ENCODE results near the gene PTPRCAP.
"Not testable (repeated sequence)": the region's sequence is repeated elsewhere in the genome, so short reads cannot be mapped to it uniquely, and the experiment has no call there.

The PTPRCAP gene

GRCh38 chr11:67466962-67467771 is 29.7 kb upstream of the PTPRCAP start:
- no peak for DNase-seq
- in situ Hi-C loops (cut with MboI; ENCODE audit: low pct_unique_long_range_greater_than_20kb, low sequenced_read_pairs) = no loop called here

- in situ Hi-C loops (cut with MboI; ENCODE audit: low pct_unique_long_range_greater_than_20kb, low sequenced_read_pairs) = no loop called here
- DNase-seq = no peak
Measured at GRCh38 chr11:67466367-67466766, 28.9 kb upstream of the PTPRCAP start.

- DNase-seq = not testable (repeated sequence)
Measured at GRCh38 chr11:67465530-67465929, 28.0 kb upstream of the PTPRCAP start.

GRCh38 chr11:67465189-67465510 is 27.7 kb upstream of the PTPRCAP start:
- no peak for DNase-seq
- in situ Hi-C loops (cut with MboI; ENCODE audit: low pct_unique_long_range_greater_than_20kb, low sequenced_read_pairs) = no loop called here

More at GRCh38 chr11:67465530-67465929, 28.0 kb upstream of the PTPRCAP start:
- in situ Hi-C loops (cut with MboI; ENCODE audit: low pct_unique_long_range_greater_than_20kb, low sequenced_read_pairs) = not testable (repeated sequence)

GRCh38 chr11:67464411-67465188 is 27.1 kb upstream of the PTPRCAP start:
- in situ Hi-C loops (cut with MboI; ENCODE audit: low pct_unique_long_range_greater_than_20kb, low sequenced_read_pairs) = no loop called here
- peak; percentile 82 for DNase-seq

- in situ Hi-C loops (cut with MboI; ENCODE audit: low pct_unique_long_range_greater_than_20kb, low sequenced_read_pairs) = no loop called here
- peak; percentile 57 for DNase-seq
Measured at GRCh38 chr11:67463680-67464410, 26.4 kb upstream of the PTPRCAP start.

- in situ Hi-C loops (cut with MboI; ENCODE audit: low pct_unique_long_range_greater_than_20kb, low sequenced_read_pairs) = no loop called here
- DNase-seq = no peak
Measured at GRCh38 chr11:67463186-67463585, 25.7 kb upstream of the PTPRCAP start.

- in situ Hi-C loops (cut with MboI; ENCODE audit: low pct_unique_long_range_greater_than_20kb, low sequenced_read_pairs) = no loop called here
Measured at GRCh38 chr11:67458266-67458665, 20.8 kb upstream of the PTPRCAP start.

GRCh38 chr11:67457453-67457852 is 20.0 kb upstream of the PTPRCAP start:
- in situ Hi-C loops (cut with MboI; ENCODE audit: low pct_unique_long_range_greater_than_20kb, low sequenced_read_pairs) = no loop called here
- DNase-seq = no peak

More at GRCh38 chr11:67458266-67458665, 20.8 kb upstream of the PTPRCAP start:
- DNase-seq = no peak

- no peak for DNase-seq
- in situ Hi-C loops (cut with MboI; ENCODE audit: low pct_unique_long_range_greater_than_20kb, low sequenced_read_pairs) = no loop called here
Measured at GRCh38 chr11:67456068-67456705, 18.7 kb upstream of the PTPRCAP start.

GRCh38 chr11:67455054-67455453 is 17.6 kb upstream of the PTPRCAP start, which contains the start of gene CABP4:
Gene CABP4 (plus strand): TSS chr11:67455354. CDS start chr11:67455424, 70 bp downstream.
- in situ Hi-C loops (cut with MboI; ENCODE audit: low pct_unique_long_range_greater_than_20kb, low sequenced_read_pairs) = no loop called here

GRCh38 chr11:67453816-67454732 is 16.6 kb upstream of the PTPRCAP start:
- in situ Hi-C loops (cut with MboI; ENCODE audit: low pct_unique_long_range_greater_than_20kb, low sequenced_read_pairs) = no loop called here
- no peak for DNase-seq

More at GRCh38 chr11:67455054-67455453, 17.6 kb upstream of the PTPRCAP start, which contains the start of gene CABP4:
- DNase-seq = no peak

- in situ Hi-C loops (cut with MboI; ENCODE audit: low pct_unique_long_range_greater_than_20kb, low sequenced_read_pairs) = no loop called here
- no peak for DNase-seq
Measured at GRCh38 chr11:67452141-67452952, 14.9 kb upstream of the PTPRCAP start, which contains the start of gene GPR152. Gene GPR152 (minus strand): TSS chr11:67452729. CDS start chr11:67452724, 5 bp downstream.

GRCh38 chr11:67451658-67451976 is 14.1 kb upstream of the PTPRCAP start:
- in situ Hi-C loops (cut with MboI; ENCODE audit: low pct_unique_long_range_greater_than_20kb, low sequenced_read_pairs) = no loop called here
- DNase-seq = no peak

- no peak for DNase-seq
- in situ Hi-C loops (cut with MboI; ENCODE audit: low pct_unique_long_range_greater_than_20kb, low sequenced_read_pairs) = no loop called here
Measured at GRCh38 chr11:67450796-67451657, 13.5 kb upstream of the PTPRCAP start.

GRCh38 chr11:67449116-67449844 is 11.8 kb upstream of the PTPRCAP start:
- in situ Hi-C loops (cut with MboI; ENCODE audit: low pct_unique_long_range_greater_than_20kb, low sequenced_read_pairs) = no loop called here
- peak; percentile 59 for DNase-seq
